Ascending aorta (tissue), 2 donors: Measurements from ENCODE around the gene BIN2. TPM values are rescaled to one million over a fixed set of nuclear protein-coding genes. Genes with fewer than 3 reads are reported as not detected.
"Not testable (repeated sequence)": the region's sequence is repeated elsewhere in the genome, so short reads cannot be mapped to it uniquely, and the experiment has no call there.

Experiments
- DNase-seq, 2 donors: peaks; one replicate each; pipeline ENCODE4 v3.0.0-alpha.2; 2019; ENCODE audit warnings: low spot score in 2 of 2
- H3K27ac ChIP-seq, 2 donors: fragments of 200-600 bp; sonication (generic); one replicate each; pipeline ENCODE4 v1.5.1; 2016 to 2017; ENCODE audit warnings: mild to moderate bottlenecking in 1 of 2
- H3K27me3 ChIP-seq: fragments of 200-600 bp; sonication (generic); one replicate; pipeline ENCODE4 v1.5.1; 2017
- H3K36me3 ChIP-seq, 2 donors: fragments of 200-600 bp; sonication (generic); one replicate each; pipeline ENCODE4 v1.5.1; 2016
- H3K4me1 ChIP-seq, 2 donors: fragments of 200-600 bp; sonication (generic); one replicate each; pipeline ENCODE4 v1.5.1; 2016 to 2017; ENCODE audit warnings: mild to moderate bottlenecking in 1 of 2
- H3K4me3 ChIP-seq, 2 donors: fragments of 200-600 bp; sonication (generic); one replicate each; pipeline ENCODE4 v1.5.1; 2016 to 2017; ENCODE audit warnings: mild to moderate bottlenecking in 1 of 2
- H3K9me3 ChIP-seq, 2 donors: fragments of 200-600 bp; sonication (generic); one replicate each; pipeline ENCODE4 v1.5.1; 2016
- intact Hi-C: fragments of 100-400 bp; cut with DNase I; formaldehyde crosslinking; loops from one replicate; pipeline ENCODE4 v1.15.1; 2023
- total RNA-seq: library from RNA; depleted of rRNA; stranded (reverse); fragments of >200 nt; gene quantifications from one replicate; pipeline ENCODE4 v1.1.0, GENCODE V29; 2016
- TF ChIP-seq, protein P1 (sequence below), 3 experiments: fragments of 200-600 bp in 2 of 3; fragments of 450-650 bp in 1 of 3; sonication (generic) in 2 of 3; IDR thresholded peaks; one replicate each; pipeline ENCODE4 v1.5.1; 2016 to 2019; ENCODE audit warnings: antibody characterized with exemption in 3 of 3, mild to moderate bottlenecking in 1 of 3, moderate library complexity in 1 of 3

BIN2 gene
- total RNA-seq, 1 donor from 2014 or later, result 4.2 TPM

- intact Hi-C loops, result no loop called here
- Histone ChIP-seq H3K4me1 (no peaks in the 10 kb centered on the region), H3K4me3 (no peak overlapping the region), H3K27me3 (no peaks in the 10 kb centered on the region), H3K9me3 (no peaks in the 10 kb centered on the region), H3K27ac (no peak overlapping the region), H3K36me3 (no peaks in the 10 kb centered on the region)
- DNase-seq, result no peak
- TF ChIP-seq, protein P1, sequence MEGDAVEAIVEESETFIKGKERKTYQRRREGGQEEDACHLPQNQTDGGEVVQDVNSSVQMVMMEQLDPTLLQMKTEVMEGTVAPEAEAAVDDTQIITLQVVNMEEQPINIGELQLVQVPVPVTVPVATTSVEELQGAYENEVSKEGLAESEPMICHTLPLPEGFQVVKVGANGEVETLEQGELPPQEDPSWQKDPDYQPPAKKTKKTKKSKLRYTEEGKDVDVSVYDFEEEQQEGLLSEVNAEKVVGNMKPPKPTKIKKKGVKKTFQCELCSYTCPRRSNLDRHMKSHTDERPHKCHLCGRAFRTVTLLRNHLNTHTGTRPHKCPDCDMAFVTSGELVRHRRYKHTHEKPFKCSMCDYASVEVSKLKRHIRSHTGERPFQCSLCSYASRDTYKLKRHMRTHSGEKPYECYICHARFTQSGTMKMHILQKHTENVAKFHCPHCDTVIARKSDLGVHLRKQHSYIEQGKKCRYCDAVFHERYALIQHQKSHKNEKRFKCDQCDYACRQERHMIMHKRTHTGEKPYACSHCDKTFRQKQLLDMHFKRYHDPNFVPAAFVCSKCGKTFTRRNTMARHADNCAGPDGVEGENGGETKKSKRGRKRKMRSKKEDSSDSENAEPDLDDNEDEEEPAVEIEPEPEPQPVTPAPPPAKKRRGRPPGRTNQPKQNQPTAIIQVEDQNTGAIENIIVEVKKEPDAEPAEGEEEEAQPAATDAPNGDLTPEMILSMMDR (IDR thresholded peaks at IDR 0.05), result no peak
These were observed 3.2 kb downstream of the BIN2 start for GRCh38 chr12:51320695-51321320.

- no peaks in the 10 kb centered on the region for H3K27me3 ChIP-seq
- no peaks in the 10 kb centered on the region for H3K36me3 ChIP-seq
- no peak overlapping the region for H3K4me3 ChIP-seq
- DNase-seq, result no peak
- TF ChIP-seq, protein P1 (IDR thresholded peaks at IDR 0.05), result no peak
- H3K27ac ChIP-seq, result no peak overlapping the region
- no peaks in the 10 kb centered on the region for H3K4me1 ChIP-seq
- intact Hi-C loops, result no loop called here
- no peaks in the 10 kb centered on the region for H3K9me3 ChIP-seq
These were observed 3.7 kb downstream of the BIN2 start for GRCh38 chr12:51320311-51320694.

GRCh38 chr12:51318846-51319599 lies 5.0 kb downstream of the BIN2 start:
- Histone ChIP-seq H3K27ac (no peak overlapping the region), H3K4me3 (no peak overlapping the region), H3K36me3 (no peaks in the 10 kb centered on the region), H3K4me1 (no peaks in the 10 kb centered on the region), H3K9me3 (no peaks in the 10 kb centered on the region), H3K27me3 (no peaks in the 10 kb centered on the region)
- no peak for DNase-seq
- intact Hi-C loops, result no loop called here
- TF ChIP-seq, protein P1 (IDR thresholded peaks at IDR 0.05), result no peak

DNA sequence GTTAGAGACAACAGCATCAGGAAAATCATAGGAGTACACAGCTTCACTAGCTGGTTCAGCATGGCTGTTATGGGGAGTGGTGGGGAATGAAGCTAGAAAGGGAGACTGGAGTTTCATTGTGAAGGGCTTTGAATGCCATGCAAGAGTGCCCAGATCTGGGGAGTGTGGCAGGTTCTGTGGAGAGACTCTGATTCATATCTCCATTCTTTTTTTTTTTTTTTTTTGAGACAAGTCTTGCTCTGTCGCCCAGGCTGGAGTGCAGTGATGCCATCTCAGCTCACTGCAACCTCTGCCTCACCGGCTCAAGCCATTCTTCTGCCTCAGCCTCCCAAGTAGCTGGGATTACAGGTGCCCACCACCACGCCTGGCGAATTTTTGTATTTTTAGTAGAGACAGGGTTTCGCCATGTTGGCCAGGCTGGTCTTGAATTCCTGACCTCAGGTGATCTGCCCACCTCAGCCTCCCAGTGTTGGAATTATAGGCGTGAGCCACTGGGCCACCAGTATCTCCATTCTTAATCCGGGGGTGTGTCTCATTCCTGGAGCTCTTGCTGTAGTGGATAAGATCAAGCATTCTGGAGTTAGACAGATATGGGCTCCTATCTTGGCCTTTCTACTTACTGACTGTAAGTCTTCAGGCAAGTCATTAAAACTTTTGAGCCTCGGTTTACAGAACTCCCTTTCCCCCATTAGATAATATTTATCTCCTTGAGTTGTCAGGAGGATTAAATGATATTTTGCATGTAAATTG lies 5.7 kb downstream of the BIN2 start:
- H3K27me3 ChIP-seq, H3K36me3 ChIP-seq, DNase-seq, H3K9me3 ChIP-seq, H3K4me3 ChIP-seq, H3K27ac ChIP-seq, intact Hi-C loops, H3K4me1 ChIP-seq: not testable (repeated sequence)

DNA sequence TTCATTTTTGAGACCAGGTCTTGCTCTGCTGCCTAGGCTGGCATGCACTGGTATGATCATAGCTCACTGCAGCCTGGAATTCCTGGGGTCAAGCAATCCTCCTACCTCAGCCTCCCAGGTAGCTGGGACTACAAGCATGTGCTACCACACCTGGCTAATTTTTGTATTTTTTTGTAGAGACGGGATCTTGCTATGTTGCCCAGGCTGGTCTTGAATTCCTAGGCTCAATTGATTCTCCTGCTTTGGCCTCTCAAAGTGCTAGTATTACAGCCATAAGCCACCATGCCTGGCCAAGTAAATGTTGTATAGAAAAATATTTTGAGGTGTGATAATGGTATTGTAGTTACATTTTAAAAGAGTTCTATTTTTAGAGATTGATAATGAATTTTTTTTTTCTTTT lies 12.6 kb downstream of the BIN2 start:
- Histone ChIP-seq H3K9me3 (no peaks in the 10 kb centered on the region), H3K4me1 (no peaks in the 10 kb centered on the region), H3K36me3 (no peaks in the 10 kb centered on the region), H3K4me3 (no peak overlapping the region), H3K27ac (no peak overlapping the region), H3K27me3 (no peaks in the 10 kb centered on the region)
- no peak for DNase-seq
- intact Hi-C loops, result no loop called here
- TF ChIP-seq, protein P1 (IDR thresholded peaks at IDR 0.05), result no peak
